H9 (cell line): ENCODE measurements around the gene ARHGAP1. TPM values are rescaled to one million over a fixed set of nuclear protein-coding genes. Genes with fewer than 3 reads are reported as not detected.
A peak's percentile ranks its signal among the peaks of the same experiment; 100 is the strongest.

ENCODE experiments used
- DNase-seq: peaks from one replicate; pipeline ENCODE4 v3.0.0-alpha.2; 2017
- H2AFZ ChIP-seq: one replicate; pipeline ENCODE4 v1.6.1; 2013; ENCODE audit warnings: mild to moderate bottlenecking, low read length, control low read depth, moderate library complexity
- H2AK5ac ChIP-seq: 2 replicates; pipeline ENCODE4 v1.6.1; 2013; ENCODE audit warnings: low read length, control low read depth, mixed read lengths; ENCODE audit not compliant: insufficient read length
- H2BK120ac ChIP-seq: one replicate; pipeline ENCODE4 v1.6.1; 2013; ENCODE audit warnings: low read depth, mild to moderate bottlenecking, low read length, control low read depth, inconsistent platforms; ENCODE audit not compliant: poor library complexity, severe bottlenecking
- H2BK12ac ChIP-seq: 2 replicates; pipeline ENCODE4 v1.6.1; 2013; ENCODE audit warnings: low read length, control low read depth, mixed read lengths, low read depth; ENCODE audit not compliant: insufficient read length
- H2BK15ac ChIP-seq: 2 replicates; pipeline ENCODE4 v1.6.1; 2013; ENCODE audit warnings: low read depth, low read length, control low read depth
- H2BK20ac ChIP-seq: one replicate; pipeline ENCODE4 v1.6.1; 2013; ENCODE audit warnings: low read depth, mild to moderate bottlenecking, low read length, control low read depth, inconsistent platforms; ENCODE audit not compliant: poor library complexity, severe bottlenecking
- H2BK5ac ChIP-seq: 2 replicates; pipeline ENCODE4 v1.6.1; 2013; ENCODE audit warnings: low read length, control low read depth, mixed read lengths; ENCODE audit not compliant: insufficient read length
- H3K14ac ChIP-seq: 2 replicates; pipeline ENCODE4 v1.6.1; 2013; ENCODE audit warnings: low read length, control low read depth; ENCODE audit not compliant: insufficient read depth
- H3K18ac ChIP-seq: 2 replicates; pipeline ENCODE4 v1.6.1; 2013; ENCODE audit warnings: low read depth, mild to moderate bottlenecking, mixed read lengths, low read length, control low read depth; ENCODE audit not compliant: insufficient read length
- H3K23ac ChIP-seq: 2 replicates; pipeline ENCODE4 v1.6.1; 2013; ENCODE audit warnings: low read length, control low read depth, mixed read lengths, low read depth; ENCODE audit not compliant: insufficient read length
- H3K23me2 ChIP-seq: 2 replicates; pipeline ENCODE4 v1.6.1; 2013; ENCODE audit warnings: low read depth, mild to moderate bottlenecking, mixed read lengths, low read length, control low read depth; ENCODE audit not compliant: insufficient read length, poor library complexity, severe bottlenecking
- H3K27ac ChIP-seq: 2 replicates; pipeline ENCODE4 v1.5.1; 2013; ENCODE audit warnings: low read length, control low read depth, mixed read lengths, low read depth; ENCODE audit not compliant: insufficient read length
- H3K27me3 ChIP-seq: 2 replicates; pipeline ENCODE4 v1.6.1; 2013; ENCODE audit warnings: low read length, control low read depth, inconsistent platforms; ENCODE audit not compliant: insufficient read depth
- H3K4ac ChIP-seq: 2 replicates; pipeline ENCODE4 v1.6.1; 2013; ENCODE audit warnings: low read depth, mild to moderate bottlenecking, control low read depth, inconsistent platforms, low read length, moderate library complexity
- H3K4me1 ChIP-seq: 2 replicates; pipeline ENCODE4 v1.6.1; 2013; ENCODE audit warnings: low read length, control low read depth, inconsistent platforms; ENCODE audit not compliant: insufficient read depth
- H3K4me2 ChIP-seq: 2 replicates; pipeline ENCODE4 v1.6.1; 2013; ENCODE audit warnings: low read length, control low read depth, mixed read lengths; ENCODE audit not compliant: insufficient read length, insufficient read depth
- H3K56ac ChIP-seq: 2 replicates; pipeline ENCODE4 v1.6.1; 2013; ENCODE audit warnings: low read depth, mild to moderate bottlenecking, mixed read lengths, low read length, control low read depth; ENCODE audit not compliant: insufficient read length
- H3K79me1 ChIP-seq: 2 replicates; pipeline ENCODE4 v1.6.1; 2013; ENCODE audit warnings: low read depth, mild to moderate bottlenecking, moderate library complexity, low read length, control low read depth, inconsistent platforms; ENCODE audit not compliant: insufficient read depth, poor library complexity, severe bottlenecking
- H3K79me2 ChIP-seq: 2 replicates; pipeline ENCODE4 v1.6.1; 2013; ENCODE audit warnings: low read length, control low read depth, inconsistent platforms; ENCODE audit not compliant: insufficient read depth
- H3K9ac ChIP-seq: 2 replicates; pipeline ENCODE4 v1.6.1; 2013; ENCODE audit warnings: low read length, control low read depth, mixed read lengths; ENCODE audit not compliant: insufficient read length; ENCODE audit errors: extremely low read depth
- H3K9me3 ChIP-seq: one replicate; pipeline ENCODE4 v1.6.1; 2013; ENCODE audit warnings: low read depth, low read length, inconsistent platforms; ENCODE audit not compliant: control insufficient read depth
- H3T11ph ChIP-seq: one replicate; pipeline ENCODE4 v1.6.1; 2013; ENCODE audit warnings: mild to moderate bottlenecking, low read length, control low read depth, inconsistent platforms
- H4K20me1 ChIP-seq: one replicate; pipeline ENCODE4 v1.6.1; 2013; ENCODE audit not compliant: control insufficient read depth, insufficient read length, insufficient read depth
- H4K5ac ChIP-seq: 2 replicates; pipeline ENCODE4 v1.6.1; 2013; ENCODE audit warnings: low read depth, mild to moderate bottlenecking, mixed read lengths, low read length, control low read depth; ENCODE audit not compliant: insufficient read length
- H4K8ac ChIP-seq: replicated peaks from 2 replicates; pipeline ENCODE4 v1.6.1; 2013; ENCODE audit warnings: low read length, control low read depth, mixed read lengths, low read depth; ENCODE audit not compliant: insufficient read length
- H4K91ac ChIP-seq: 2 replicates; pipeline ENCODE4 v1.6.1; 2013; ENCODE audit warnings: low read depth, mild to moderate bottlenecking, moderate library complexity, mixed read lengths, low read length, control low read depth; ENCODE audit not compliant: insufficient read length
- H3K27ac Mint-ChIP-seq, 3 experiments: 2 replicates in 2 of 3; 3 replicates in 1 of 3; pipeline ENCODE4 v1.8.0; 2020 to 2021; ENCODE audit warnings: mixed read lengths in 3 of 3, mild to moderate bottlenecking in 1 of 3, moderate library complexity in 1 of 3
- H3K27me3 Mint-ChIP-seq: 2 replicates; pipeline ENCODE4 v1.8.0; 2021; ENCODE audit warnings: low read depth, mild to moderate bottlenecking, moderate library complexity, mixed read lengths
- H3K36me3 Mint-ChIP-seq, 3 experiments: 2 replicates in 2 of 3; 3 replicates in 1 of 3; pipeline ENCODE4 v1.8.0; 2020 to 2021; ENCODE audit warnings: low read depth in 3 of 3, mixed read lengths in 3 of 3; ENCODE audit not compliant: insufficient read depth in 1 of 3
- H3K4me1 Mint-ChIP-seq, 2 experiments: 2 replicates each; pipeline ENCODE4 v1.8.0; 2020; ENCODE audit warnings: mixed read lengths in 2 of 2
- H3K4me3 Mint-ChIP-seq, 2 experiments: 2 replicates in 1 of 2; 3 replicates in 1 of 2; pipeline ENCODE4 v1.8.0; 2020 to 2021; ENCODE audit warnings: mild to moderate bottlenecking in 2 of 2, mixed read lengths in 2 of 2, moderate library complexity in 1 of 2
- H3K9me3 Mint-ChIP-seq, 2 experiments: 2 replicates in 1 of 2; 3 replicates in 1 of 2; pipeline ENCODE4 v1.8.0; 2020; ENCODE audit warnings: mild to moderate bottlenecking in 2 of 2, mixed read lengths in 2 of 2, moderate library complexity in 1 of 2
- WGBS: extraction: QIAGEN DNeasy Blood & Tissue Kit; methylation state at CpG from one replicate; pipeline ENCODE4 v1.1.7; 2013; ENCODE audit warnings: missing lambda C conversion rate, low lambda C conversion rate, mixed read lengths; ENCODE audit not compliant: insufficient read length; ENCODE audit errors: extremely low coverage; 5-methylcytosine and 5-hydroxymethylcytosine counted together
- total RNA-seq: library from RNA; stranded (reverse); gene quantifications from 2 replicates; pipeline ENCODE4 v1.2.1, GENCODE V29; 2021
- TF ChIP-seq, protein P1 (sequence below): fragments of 200-600 bp; sonication (generic); conservative IDR thresholded peaks from 3 replicates; pipeline ENCODE4 v1.8.0; 2021; ENCODE audit warnings: antibody characterized with exemption, mild to moderate bottlenecking

Gene ARHGAP1
- total RNA-seq, 1 experiment from 2014 or later, result 45.3 TPM

DNA sequence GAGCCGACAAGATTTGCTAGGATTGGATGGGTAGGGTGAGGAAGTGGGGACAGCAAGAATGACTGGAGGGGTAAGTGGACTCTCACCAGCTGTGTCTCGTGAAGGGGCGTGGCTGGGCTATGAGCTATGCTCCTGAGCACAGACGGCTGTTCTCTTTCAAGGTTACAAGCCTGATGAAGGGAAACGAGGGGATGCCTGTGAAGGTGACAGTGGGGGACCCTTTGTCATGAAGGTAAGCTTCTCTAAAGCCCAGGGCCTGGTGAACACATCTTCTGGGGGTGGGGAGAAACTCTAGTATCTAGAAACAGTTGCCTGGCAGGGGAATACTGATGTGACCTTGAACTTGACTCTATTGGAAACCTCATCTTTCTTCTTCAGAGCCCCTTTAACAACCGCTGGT is 38.5 kb upstream of the ARHGAP1 start:
- no CpG with 5 or more reads among the region's 6 CpGs for WGBS
- no peak overlapping the region for H2AFZ ChIP-seq
- H3K14ac ChIP-seq, result no peak overlapping the region
- H3K4me2 ChIP-seq, result no peak overlapping the region
- H3K4me1 Mint-ChIP-seq, result peaks cover 6 to 8% of the 10 kb centered on the region in 2 experiments
- H3K36me3 Mint-ChIP-seq, result peaks cover 23 to 33% (median 31%) of the 10 kb centered on the region in 3 experiments; a peak in 6 of 7 replicates
- no peak overlapping the region for H3K9ac ChIP-seq
- H3K27me3 ChIP-seq, result no peaks in the 10 kb centered on the region
- H3K9me3 ChIP-seq, result no peaks in the 10 kb centered on the region
- H4K5ac ChIP-seq, result no peak overlapping the region
- DNase-seq, result no peak
- H4K91ac ChIP-seq, result no peak overlapping the region
- no peak overlapping the region for H3K23ac ChIP-seq
- no peak overlapping the region for H2BK120ac ChIP-seq
- TF ChIP-seq, protein P1, sequence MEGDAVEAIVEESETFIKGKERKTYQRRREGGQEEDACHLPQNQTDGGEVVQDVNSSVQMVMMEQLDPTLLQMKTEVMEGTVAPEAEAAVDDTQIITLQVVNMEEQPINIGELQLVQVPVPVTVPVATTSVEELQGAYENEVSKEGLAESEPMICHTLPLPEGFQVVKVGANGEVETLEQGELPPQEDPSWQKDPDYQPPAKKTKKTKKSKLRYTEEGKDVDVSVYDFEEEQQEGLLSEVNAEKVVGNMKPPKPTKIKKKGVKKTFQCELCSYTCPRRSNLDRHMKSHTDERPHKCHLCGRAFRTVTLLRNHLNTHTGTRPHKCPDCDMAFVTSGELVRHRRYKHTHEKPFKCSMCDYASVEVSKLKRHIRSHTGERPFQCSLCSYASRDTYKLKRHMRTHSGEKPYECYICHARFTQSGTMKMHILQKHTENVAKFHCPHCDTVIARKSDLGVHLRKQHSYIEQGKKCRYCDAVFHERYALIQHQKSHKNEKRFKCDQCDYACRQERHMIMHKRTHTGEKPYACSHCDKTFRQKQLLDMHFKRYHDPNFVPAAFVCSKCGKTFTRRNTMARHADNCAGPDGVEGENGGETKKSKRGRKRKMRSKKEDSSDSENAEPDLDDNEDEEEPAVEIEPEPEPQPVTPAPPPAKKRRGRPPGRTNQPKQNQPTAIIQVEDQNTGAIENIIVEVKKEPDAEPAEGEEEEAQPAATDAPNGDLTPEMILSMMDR, result no peak
- H3K56ac ChIP-seq, result no peak overlapping the region
- H3K9me3 Mint-ChIP-seq, result no peaks in the 10 kb centered on the region; a peak in 1 of 5 replicates
- no peaks in the 10 kb centered on the region; the same call in 1 of the 2 replicates for H3K27me3 Mint-ChIP-seq
- peak overlapping the region; percentile 8 to 68 (median 9); a peak in 2 of 7 replicates for H3K27ac Mint-ChIP-seq
- no peaks in the 10 kb centered on the region for H3K4me1 ChIP-seq
- H3K79me2 ChIP-seq, result no peaks in the 10 kb centered on the region
- H2BK12ac ChIP-seq, result no peak overlapping the region
- H3K4ac ChIP-seq, result no peak overlapping the region
- H3K4me3 Mint-ChIP-seq, result no peak overlapping the region
- no peak overlapping the region for H3K27ac ChIP-seq
- H3K18ac ChIP-seq, result no peak overlapping the region
- H4K20me1 ChIP-seq, result no peaks in the 10 kb centered on the region
- no peak overlapping the region for H2BK15ac ChIP-seq
- H2BK5ac ChIP-seq, result no peak overlapping the region
- no peaks in the 10 kb centered on the region for H3K79me1 ChIP-seq
- no peak overlapping the region for H3T11ph ChIP-seq
- no peak overlapping the region for H2AK5ac ChIP-seq
- no peaks in the 10 kb centered on the region for H3K23me2 ChIP-seq
- H2BK20ac ChIP-seq, result no peak overlapping the region
- H4K8ac ChIP-seq, result no peak overlapping the region
